Endothelial cell of umbilical vein (primary cell): ENCODE results near the gene GNB1L. TPM values are rescaled to one million over a fixed set of nuclear protein-coding genes. Genes with fewer than 3 reads are reported as not detected.

Experiments used
- BruUV-seq: library from RNA; stranded (reverse); fragments of 400-500 nt; replicated peaks from 2 replicates; lab custom pipeline; 2021; lab: Mats Ljungman, UMichigan
- CTCF ChIA-PET: fragments of 300-600, 350-600 bp; sonication (Branson Sonifier 250); formaldehyde crosslinking; loops from one replicate; lab custom pipeline; 2021; ENCODE audit warnings: antibody characterized with exemption, inconsistent platforms; lab: Charles Lee
- POLR2A ChIA-PET: fragments of 300-600, 350-600 bp; sonication (Branson Sonifier 250); formaldehyde crosslinking; loops from one replicate; lab custom pipeline; 2021; ENCODE audit warnings: antibody characterized with exemption, inconsistent platforms; lab: Charles Lee
- DNase-seq: peaks from one replicate; pipeline ENCODE4 v3.0.0-alpha.2; 2011; ENCODE audit warnings: low read depth, low spot score
- FAIRE-seq: peaks from 2 replicates; lab custom pipeline; 2011; peaks lifted over from hg19 to GRCh38; lab: Jason Lieb, UNC
- H2AFZ ChIP-seq: 2 replicates; pipeline ENCODE4 v1.6.0; 2012; ENCODE audit warnings: low read depth, low read length, control low read depth, inconsistent platforms
- H3K27ac ChIP-seq: 2 replicates; pipeline ENCODE4 v1.5.1; 2011; ENCODE audit warnings: low read depth, mild to moderate bottlenecking, control low read depth, low read length, moderate library complexity; ENCODE audit not compliant: insufficient read depth
- H3K27me3 ChIP-seq, 2 experiments: 2 replicates each; pipeline versions ENCODE4 v1.6.0 to v1.6.1; 2011; ENCODE audit warnings: low read length in 2 of 2, mixed read lengths in 1 of 2; ENCODE audit not compliant: control insufficient read depth in 2 of 2, insufficient read depth in 2 of 2
- H3K36me3 ChIP-seq, 2 experiments: 2 replicates in 1 of 2; 3 replicates in 1 of 2; pipeline ENCODE4 v1.5.1; 2011; ENCODE audit warnings: low read length in 2 of 2, mild to moderate bottlenecking in 1 of 2, moderate library complexity in 1 of 2; ENCODE audit not compliant: control insufficient read depth in 2 of 2, insufficient read depth in 2 of 2; ENCODE audit errors: extremely low read depth in 1 of 2
- H3K4me1 ChIP-seq: 3 replicates; pipeline ENCODE4 v1.5.1; 2011; ENCODE audit warnings: mild to moderate bottlenecking, low read length; ENCODE audit not compliant: control insufficient read depth, insufficient read depth; ENCODE audit errors: extremely low read depth
- H3K4me2 ChIP-seq: 2 replicates; pipeline ENCODE4 v1.6.1; 2011; ENCODE audit warnings: low read length, control low read depth, mixed read lengths; ENCODE audit not compliant: insufficient read depth
- H3K4me3 ChIP-seq, 3 experiments: fragments of 200-600 bp in 1 of 3; sonication (generic), shearing (Covaris generic) in 1 of 3; replicated peaks in 1 of 3; 2 replicates each; pipeline ENCODE4 v1.5.1; 2011 to 2016; ENCODE audit warnings: control low read depth in 3 of 3, low read length in 3 of 3, mild to moderate bottlenecking in 2 of 3, inconsistent platforms in 1 of 3, low read depth in 1 of 3, moderate library complexity in 1 of 3; ENCODE audit not compliant: insufficient read depth in 1 of 3
- H3K79me2 ChIP-seq: 2 replicates; pipeline ENCODE4 v1.6.0; 2012; ENCODE audit warnings: low read length, inconsistent platforms; ENCODE audit not compliant: control insufficient read depth, insufficient read depth
- H3K9ac ChIP-seq: replicated peaks from 2 replicates; pipeline ENCODE3; 2011; ENCODE audit warnings: low read length, control low read depth; ENCODE audit not compliant: insufficient read depth; ENCODE audit errors: extremely low read depth
- H3K9me1 ChIP-seq: replicated peaks from 3 replicates; pipeline ENCODE4 v1.6.0; 2011; ENCODE audit warnings: mild to moderate bottlenecking, low read length; ENCODE audit not compliant: control insufficient read depth, insufficient read depth; ENCODE audit errors: extremely low read depth
- H3K9me3 ChIP-seq: replicated peaks from 2 replicates; pipeline ENCODE4 v1.5.1; 2012; ENCODE audit warnings: low read length, inconsistent platforms; ENCODE audit not compliant: control insufficient read depth, insufficient read depth
- H4K20me1 ChIP-seq: replicated peaks from 2 replicates; pipeline ENCODE3; 2011; ENCODE audit warnings: mild to moderate bottlenecking, low read length; ENCODE audit not compliant: control insufficient read depth, insufficient read depth; ENCODE audit errors: extremely low read depth
- CTCF ChIP-seq, 2 donors: IDR thresholded peaks; 1 replicate in 1 of 2; 2 replicates in 1 of 2; pipeline ENCODE4 v1.5.1; 2011; ENCODE audit warnings: low read length in 2 of 2, mild to moderate bottlenecking in 2 of 2, moderate library complexity in 2 of 2, control low read depth in 1 of 2, inconsistent platforms in 1 of 2, low read depth in 1 of 2; ENCODE audit not compliant: insufficient read depth in 1 of 2; ENCODE audit errors: extremely low read depth in 1 of 2
- EZH2 ChIP-seq: IDR thresholded peaks from 2 replicates; pipeline ENCODE4 v1.6.1; 2012; ENCODE audit warnings: borderline replicate concordance, low read depth, mild to moderate bottlenecking, moderate library complexity, low read length, inconsistent platforms; ENCODE audit not compliant: severe bottlenecking
- FOS ChIP-seq: IDR thresholded peaks from 2 replicates; pipeline ENCODE4 v1.6.1; 2011; ENCODE audit warnings: mild to moderate bottlenecking, low read length, moderate library complexity, borderline replicate concordance; ENCODE audit not compliant: insufficient read depth
- GATA2 ChIP-seq: IDR thresholded peaks from 2 replicates; pipeline ENCODE4 v1.7.0; 2011; ENCODE audit warnings: low read depth, mild to moderate bottlenecking, moderate library complexity, mixed read lengths, low read length; ENCODE audit not compliant: insufficient read length, insufficient read depth
- JUN ChIP-seq: IDR thresholded peaks from 2 replicates; pipeline ENCODE4 v1.6.1; 2011; ENCODE audit warnings: borderline replicate concordance, low read depth; ENCODE audit not compliant: insufficient read length, insufficient read depth
- MAX ChIP-seq: IDR thresholded peaks from 2 replicates; pipeline ENCODE4 v1.6.1; 2011; ENCODE audit not compliant: insufficient read depth, insufficient read length
- POLR2A ChIP-seq: IDR thresholded peaks from 2 replicates; pipeline ENCODE4 v1.6.1; 2012; ENCODE audit warnings: low read depth, mild to moderate bottlenecking, control low read depth, low read length
- dilution Hi-C: fragments of 300-500 bp; cut with MboI; formaldehyde crosslinking; loops from one replicate; pipeline ENCODE4 v1.15.0; 2019; ENCODE audit warnings: low sequenced_read_pairs; ENCODE audit not compliant: extremely low pct_ligation_motif_present
- intact Hi-C: fragments of 100-400 bp; cut with micrococcal nuclease; formaldehyde crosslinking; loops from one replicate; pipeline ENCODE4 v1.10.0; 2022
- polyA plus RNA-seq, 4 experiments: library from polyadenylated mRNA; depleted of rRNA in 3 of 4; stranded (reverse) in 3 of 4; unstranded in 1 of 4; fragments of >200 nt; gene quantifications; 2 replicates each; pipeline versions ENCODE4 v1.2.1 to v1.2.3, GENCODE V29; 2011 to 2012; ENCODE audit warnings: missing spikeins in 1 of 4
- total RNA-seq: library from RNA; stranded (reverse); gene quantifications from 2 replicates; pipeline ENCODE4 v1.2.3, GENCODE V29; 2021

Gene GNB1L
- total and polyA plus RNA-seq, 2 donors (not counting 3 experiments of a cell fraction or from before 2014, with no cell fraction given), result 5.4 to 5.9 TPM

- H3K4me1 ChIP-seq, result peaks cover 14% of the 10 kb centered on the region
- ChIA-PET CTCF (interaction anchor here (0.9 to 1.5 kb wide), 6 partner anchors 9 to 104 kb away, joined by 3 read pairs; partner anchors contain the start of gene GP1BB), POLR2A (no interaction called here)
- H3K4me2 ChIP-seq, result peak overlapping the region; percentile 39
- no TSS peak for BruUV-seq
- no peaks in the 10 kb centered on the region for H3K27me3 ChIP-seq
- no peak overlapping the region for H3K9ac ChIP-seq
- H2AFZ ChIP-seq, result peak overlapping the region; percentile 67
- H3K9me3 ChIP-seq, result no peaks in the 10 kb centered on the region
- DNase-seq (peak; percentile 44), FAIRE-seq (peak; percentile 81)
- no peak for TF ChIP-seq GATA2
- no peak for TF ChIP-seq POLR2A
- TF ChIP-seq MAX, result no peak
- no peak for TF ChIP-seq EZH2
- no peak for TF ChIP-seq JUN
- no peak for TF ChIP-seq FOS
- no peak for TF ChIP-seq CTCF (IDR thresholded peaks at IDR 0.05; ENCODE audit: extremely low read depth in 1 of 2, insufficient read depth in 1 of 2, low read depth in 1 of 2, low read length in 2 of 2)
- no peaks in the 10 kb centered on the region for H3K9me1 ChIP-seq
- H3K36me3 ChIP-seq, result no peaks in the 10 kb centered on the region
- no peak overlapping the region for H3K4me3 ChIP-seq
- H3K79me2 ChIP-seq, result no peaks in the 10 kb centered on the region
- dilution Hi-C loops (no loop called here), intact Hi-C loops (loop anchor here (2.0 kb wide), 2 partner anchors 33 to 39 kb away; no protein-coding TSS in a partner anchor)
- H4K20me1 ChIP-seq, result no peaks in the 10 kb centered on the region
- H3K27ac ChIP-seq, result peak overlapping the region; percentile 28
These were observed 48.9 kb downstream of the GNB1L start for GRCh38 chr22:19805821-19806212.
